Measurements from ENCODE around the gene PKP2. TPM values are rescaled to one million over a fixed set of nuclear protein-coding genes. Genes with fewer than 3 reads are reported as not detected.

Gene PKP2
- total RNA-seq, 5 donors from 2014 or later (not counting 1 experiment from before 2014, with no cell fraction given) = 0.45 to 1.3 (median 0.93) TPM

- 80% methylated on average over 1 of the region's 6 CpGs for WGBS (ENCODE audit: insufficient coverage)
- peaks cover 11 to 17% of the 10 kb centered on the region in 2 donors for H3K27me3 Mint-ChIP-seq
- no peak for DNase-seq
Measured at GRCh38 chr12:32777691-32778175, 118.8 kb downstream of the PKP2 start.

GRCh38 chr12:32777159-32777558, 119.4 kb downstream of the PKP2 start:
- 58% methylated on average over 2 of the region's 5 CpGs for WGBS (ENCODE audit: insufficient coverage)
- Mint-ChIP-seq H3K9me3 (no peaks in the 10 kb centered on the region), H3K4me1 (no peaks in the 10 kb centered on the region)

More at GRCh38 chr12:32777691-32778175, 118.8 kb downstream of the PKP2 start:
- Histone ChIP-seq H3K36me3 (ENCODE audit: control insufficient read depth in 2 of 2, extremely low read depth in 1 of 2, insufficient read depth in 1 of 2, low read length in 1 of 2) (no peaks in the 10 kb centered on the region), H3K27me3 (replicated peaks in 1 of 2; ENCODE audit: control insufficient read depth in 2 of 2, extremely low read depth in 1 of 2, insufficient read depth in 2 of 2, low read length in 1 of 2) (no peaks in the 10 kb centered on the region), H3K27ac (ENCODE audit: low read length) (no peak overlapping the region), H3K4me3 (ENCODE audit: control insufficient read depth in 1 of 2, extremely low read depth in 1 of 2, low read length in 1 of 2) (no peak overlapping the region), H3K9me3 (no peaks in the 10 kb centered on the region), H3K4me1 (ENCODE audit: control insufficient read depth in 1 of 2, extremely low read depth in 1 of 2, insufficient read depth in 2 of 2, low read length in 2 of 2) (no peaks in the 10 kb centered on the region)
- no peaks in the 10 kb centered on the region for H3K4me1 Mint-ChIP-seq
- no peak for ATAC-seq (replicated peaks in 1 of 4)
- H3K9me3 Mint-ChIP-seq = no peaks in the 10 kb centered on the region
- no peak overlapping the region for H3K27ac Mint-ChIP-seq
- POLR2A ChIA-PET = no interaction called here
- H3K4me3 Mint-ChIP-seq = no peak overlapping the region
- CTCF ChIA-PET = no interaction called here
- no peaks in the 10 kb centered on the region for H3K36me3 Mint-ChIP-seq

GRCh38 chr12:32776258-32776657, 120.3 kb downstream of the PKP2 start:
- H3K4me1 Mint-ChIP-seq = no peaks in the 10 kb centered on the region
- ATAC-seq (replicated peaks in 1 of 4) (no peak), DNase-seq (no peak)
- Histone ChIP-seq H3K27me3 (replicated peaks in 1 of 2; ENCODE audit: control insufficient read depth in 2 of 2, extremely low read depth in 1 of 2, insufficient read depth in 2 of 2, low read length in 1 of 2) (no peaks in the 10 kb centered on the region), H3K36me3 (ENCODE audit: control insufficient read depth in 2 of 2, extremely low read depth in 1 of 2, insufficient read depth in 1 of 2, low read length in 1 of 2) (no peaks in the 10 kb centered on the region), H3K27ac (ENCODE audit: low read length) (no peak overlapping the region), H3K9me3 (no peaks in the 10 kb centered on the region), H3K4me1 (ENCODE audit: control insufficient read depth in 1 of 2, extremely low read depth in 1 of 2, insufficient read depth in 2 of 2, low read length in 2 of 2) (no peaks in the 10 kb centered on the region), H3K4me3 (ENCODE audit: control insufficient read depth in 1 of 2, extremely low read depth in 1 of 2, low read length in 1 of 2) (no peak overlapping the region)
- POLR2A ChIA-PET = no interaction called here
- H3K27ac Mint-ChIP-seq = no peak overlapping the region
- no peaks in the 10 kb centered on the region for H3K36me3 Mint-ChIP-seq
- no peaks in the 10 kb centered on the region for H3K9me3 Mint-ChIP-seq
- WGBS (ENCODE audit: insufficient coverage) = no CpG with 5 or more reads among the region's 4 CpGs
- no peak overlapping the region for H3K4me3 Mint-ChIP-seq
- CTCF ChIA-PET = interaction anchor here in 1 of 2 donors (0.5 kb wide), 1 partner anchor 1267 kb away, joined by 3 read pairs; no protein-coding TSS in a partner anchor
- peaks cover 10 to 16% of the 10 kb centered on the region in 2 donors for H3K27me3 Mint-ChIP-seq

More at GRCh38 chr12:32777159-32777558, 119.4 kb downstream of the PKP2 start:
- H3K4me3 ChIP-seq (ENCODE audit: control insufficient read depth in 1 of 2, extremely low read depth in 1 of 2, low read length in 1 of 2) = no peak overlapping the region
- no peak overlapping the region for H3K27ac Mint-ChIP-seq
- H3K27me3 Mint-ChIP-seq = peaks cover 11 to 15% of the 10 kb centered on the region in 2 donors
- H3K27me3 ChIP-seq (replicated peaks in 1 of 2; ENCODE audit: control insufficient read depth in 2 of 2, extremely low read depth in 1 of 2, insufficient read depth in 2 of 2, low read length in 1 of 2) = no peaks in the 10 kb centered on the region
- ChIA-PET CTCF (no interaction called here), POLR2A (no interaction called here)
- no peaks in the 10 kb centered on the region for H3K4me1 ChIP-seq (ENCODE audit: control insufficient read depth in 1 of 2, extremely low read depth in 1 of 2, insufficient read depth in 2 of 2, low read length in 2 of 2)
- no peak overlapping the region for H3K4me3 Mint-ChIP-seq
- no peaks in the 10 kb centered on the region for H3K36me3 ChIP-seq (ENCODE audit: control insufficient read depth in 2 of 2, extremely low read depth in 1 of 2, insufficient read depth in 1 of 2, low read length in 1 of 2)
- DNase-seq (no peak), ATAC-seq (replicated peaks in 1 of 4) (no peak)
- no peaks in the 10 kb centered on the region for H3K36me3 Mint-ChIP-seq
- no peak overlapping the region for H3K27ac ChIP-seq (ENCODE audit: low read length)
- H3K9me3 ChIP-seq = no peaks in the 10 kb centered on the region

GRCh38 chr12:32773691-32774090, 122.9 kb downstream of the PKP2 start:
- ChIA-PET CTCF (interaction anchor here in 1 of 2 donors (0.6 kb wide), 1 partner anchor 13 kb away, joined by 3 read pairs; no protein-coding TSS in a partner anchor), POLR2A (interaction anchor here in 1 of 2 donors (0.6 kb wide), 1 partner anchor 10 kb away, joined by 3 read pairs; no protein-coding TSS in a partner anchor)
- Histone ChIP-seq H3K36me3 (ENCODE audit: control insufficient read depth in 2 of 2, extremely low read depth in 1 of 2, insufficient read depth in 1 of 2, low read length in 1 of 2) (no peaks in the 10 kb centered on the region), H3K4me1 (ENCODE audit: control insufficient read depth in 1 of 2, extremely low read depth in 1 of 2, insufficient read depth in 2 of 2, low read length in 2 of 2) (no peaks in the 10 kb centered on the region), H3K4me3 (ENCODE audit: control insufficient read depth in 1 of 2, extremely low read depth in 1 of 2, low read length in 1 of 2) (no peak overlapping the region), H3K9me3 (no peaks in the 10 kb centered on the region), H3K27me3 (replicated peaks in 1 of 2; ENCODE audit: control insufficient read depth in 2 of 2, extremely low read depth in 1 of 2, insufficient read depth in 2 of 2, low read length in 1 of 2) (no peaks in the 10 kb centered on the region), H3K27ac (ENCODE audit: low read length) (no peak overlapping the region)
- no peak overlapping the region for H3K4me3 Mint-ChIP-seq
- H3K9me3 Mint-ChIP-seq = no peaks in the 10 kb centered on the region
- H3K36me3 Mint-ChIP-seq = no peaks in the 10 kb centered on the region
- H3K27me3 Mint-ChIP-seq = peaks cover 13 to 17% of the 10 kb centered on the region in 2 donors
- ATAC-seq (replicated peaks in 1 of 4) (no peak), DNase-seq (no peak)
- WGBS (ENCODE audit: insufficient coverage) = no CpG with 5 or more reads among the region's 6 CpGs
- no peaks in the 10 kb centered on the region for H3K4me1 Mint-ChIP-seq
- no peak overlapping the region for H3K27ac Mint-ChIP-seq

GRCh38 chr12:32770141-32770540, 126.4 kb downstream of the PKP2 start:
- Histone ChIP-seq H3K9me3 (no peaks in the 10 kb centered on the region), H3K4me3 (ENCODE audit: control insufficient read depth in 1 of 2, extremely low read depth in 1 of 2, low read length in 1 of 2) (no peak overlapping the region), H3K36me3 (ENCODE audit: control insufficient read depth in 2 of 2, extremely low read depth in 1 of 2, insufficient read depth in 1 of 2, low read length in 1 of 2) (no peaks in the 10 kb centered on the region), H3K27ac (ENCODE audit: low read length) (no peak overlapping the region), H3K4me1 (ENCODE audit: control insufficient read depth in 1 of 2, extremely low read depth in 1 of 2, insufficient read depth in 2 of 2, low read length in 2 of 2) (no peaks in the 10 kb centered on the region), H3K27me3 (replicated peaks in 1 of 2; ENCODE audit: control insufficient read depth in 2 of 2, extremely low read depth in 1 of 2, insufficient read depth in 2 of 2, low read length in 1 of 2) (peaks cover 0 to 2% of the 10 kb centered on the region in 2 experiments)
- H3K27me3 Mint-ChIP-seq = peaks cover 17 to 22% of the 10 kb centered on the region in 2 donors
- H3K9me3 Mint-ChIP-seq = no peaks in the 10 kb centered on the region
- no CpG with 5 or more reads among the region's 1 CpG for WGBS (ENCODE audit: insufficient coverage)
- H3K27ac Mint-ChIP-seq = no peak overlapping the region
- no peak overlapping the region for H3K4me3 Mint-ChIP-seq
- no peak for DNase-seq
- CTCF ChIA-PET = interaction anchor here (0.6 to 1.1 kb wide), 2 partner anchors 14 to 710 kb away, joined by 5 to 6 read pairs; partner anchors contain the start of gene YARS2 (in 1 of the 2)
- H3K4me1 Mint-ChIP-seq = no peaks in the 10 kb centered on the region
- POLR2A ChIA-PET = no interaction called here
- no peaks in the 10 kb centered on the region for H3K36me3 Mint-ChIP-seq
- ATAC-seq (replicated peaks in 1 of 4) = no peak

GRCh38 chr12:32768518-32768917, 128.1 kb downstream of the PKP2 start:
- DNase-seq (no peak), ATAC-seq (replicated peaks in 1 of 4) (no peak)
- Mint-ChIP-seq H3K4me3 (no peak overlapping the region), H3K27me3 (peaks cover 17 to 22% of the 10 kb centered on the region in 2 donors), H3K27ac (no peak overlapping the region), H3K36me3 (no peaks in the 10 kb centered on the region), H3K4me1 (no peaks in the 10 kb centered on the region), H3K9me3 (no peaks in the 10 kb centered on the region)
- Histone ChIP-seq H3K9me3 (no peaks in the 10 kb centered on the region), H3K4me1 (ENCODE audit: control insufficient read depth in 1 of 2, extremely low read depth in 1 of 2, insufficient read depth in 2 of 2, low read length in 2 of 2) (no peaks in the 10 kb centered on the region), H3K27ac (ENCODE audit: low read length) (no peak overlapping the region), H3K27me3 (replicated peaks in 1 of 2; ENCODE audit: control insufficient read depth in 2 of 2, extremely low read depth in 1 of 2, insufficient read depth in 2 of 2, low read length in 1 of 2) (peaks cover 0 to 2% of the 10 kb centered on the region in 2 experiments), H3K36me3 (ENCODE audit: control insufficient read depth in 2 of 2, extremely low read depth in 1 of 2, insufficient read depth in 1 of 2, low read length in 1 of 2) (no peaks in the 10 kb centered on the region), H3K4me3 (ENCODE audit: control insufficient read depth in 1 of 2, extremely low read depth in 1 of 2, low read length in 1 of 2) (no peak overlapping the region)
- WGBS (ENCODE audit: insufficient coverage) = 93% methylated on average over 2 of the region's 4 CpGs
- POLR2A ChIA-PET = no interaction called here
- CTCF ChIA-PET = no interaction called here

Measured in T-cell (primary cell).